SK-N-MC (cell line): ENCODE measurements around the gene TRMU.
"Not testable (repeated sequence)": the region's sequence is repeated elsewhere in the genome, so short reads cannot be mapped to it uniquely, and the experiment has no call there.

ENCODE experiments used
- DNase-seq: peaks from one replicate; pipeline ENCODE4 v3.0.0-alpha.2; 2011; ENCODE audit warnings: low read depth, low spot score
- H3K27ac ChIP-seq: fragments of 200-600 bp; sonication (generic); 2 replicates; pipeline ENCODE4 v1.5.1; 2016; ENCODE audit warnings: mixed run types
- H3K36me3 ChIP-seq: fragments of 200-600 bp; sonication (generic); 2 replicates; pipeline ENCODE4 v1.6.1; 2017; ENCODE audit warnings: antibody characterized with exemption, low read length, mixed read lengths; ENCODE audit not compliant: insufficient read depth
- H3K4me3 ChIP-seq: fragments of 200-600 bp; sonication (generic); 2 replicates; pipeline ENCODE4 v1.5.1; 2016
- H3K9ac ChIP-seq: fragments of 200-600 bp; sonication (generic); 2 replicates; pipeline ENCODE4 v1.8.0; 2017; ENCODE audit warnings: mixed run types, mixed read lengths; ENCODE audit not compliant: insufficient read length
- H3K9me3 ChIP-seq: fragments of 200-600 bp; sonication (generic); 2 replicates; pipeline ENCODE4 v1.6.1; 2017; ENCODE audit warnings: low read depth, mild to moderate bottlenecking, antibody characterized with exemption, low read length, moderate library complexity, mixed read lengths
- EZH2 ChIP-seq: fragments of 200-600 bp; sonication (generic); IDR thresholded peaks from one replicate; pipeline ENCODE4 v1.6.1; 2017; ENCODE audit warnings: antibody characterized with exemption
- FOXP2 ChIP-seq: optimal IDR thresholded peaks from 2 replicates; pipeline ENCODE3; 2011; ENCODE audit warnings: mild to moderate bottlenecking, moderate library complexity; ENCODE audit not compliant: insufficient read depth; ENCODE audit errors: extremely low read length, control extremely low read depth
- POLR2AphosphoS5 ChIP-seq: IDR thresholded peaks from 2 replicates; pipeline ENCODE4 v1.6.1; 2012; ENCODE audit warnings: mild to moderate bottlenecking, low read depth, low read length, borderline replicate concordance

The TRMU gene

GRCh38 chr22:46390105-46390651 lies 54.7 kb downstream of the TRMU start:
- no peaks in the 10 kb centered on the region for H3K36me3 ChIP-seq
- H3K27ac ChIP-seq: no peak overlapping the region
- TF ChIP-seq EZH2 (no peak), FOXP2 (no peak), POLR2AphosphoS5 (no peak)
- DNase-seq: no peak
- no peaks in the 10 kb centered on the region for H3K9me3 ChIP-seq
- H3K4me3 ChIP-seq: no peak overlapping the region
- no peak overlapping the region for H3K9ac ChIP-seq

GRCh38 chr22:46390652-46391301 lies 55.3 kb downstream of the TRMU start:
- Histone ChIP-seq H3K4me3 (no peak overlapping the region), H3K36me3 (no peaks in the 10 kb centered on the region), H3K27ac (no peak overlapping the region), H3K9me3 (no peaks in the 10 kb centered on the region), H3K9ac (no peak overlapping the region)
- no peak for TF ChIP-seq EZH2
- no peak for TF ChIP-seq FOXP2
- no peak for TF ChIP-seq POLR2AphosphoS5
- DNase-seq: no peak

- Histone ChIP-seq H3K27ac (no peak overlapping the region), H3K9me3 (no peaks in the 10 kb centered on the region), H3K9ac (no peak overlapping the region), H3K4me3 (no peak overlapping the region), H3K36me3 (no peaks in the 10 kb centered on the region)
- TF ChIP-seq FOXP2 (no peak), EZH2 (no peak), POLR2AphosphoS5 (no peak)
- no peak for DNase-seq
Measured at GRCh38 chr22:46391486-46392136, 56.1 kb downstream of the TRMU start.

- H3K9ac ChIP-seq: no peak overlapping the region
Measured at GRCh38 chr22:46392137-46392844, 56.8 kb downstream of the TRMU start.

GRCh38 chr22:46393873-46394272 lies 58.4 kb downstream of the TRMU start:
- H3K27ac ChIP-seq: no peak overlapping the region
- H3K36me3 ChIP-seq: no peaks in the 10 kb centered on the region
- no peak for DNase-seq
- H3K9me3 ChIP-seq: no peaks in the 10 kb centered on the region
- no peak overlapping the region for H3K4me3 ChIP-seq
- no peak overlapping the region for H3K9ac ChIP-seq
- TF ChIP-seq FOXP2 (no peak), POLR2AphosphoS5 (no peak), EZH2 (no peak)

More at GRCh38 chr22:46392137-46392844, 56.8 kb downstream of the TRMU start:
- no peaks in the 10 kb centered on the region for H3K36me3 ChIP-seq
- TF ChIP-seq FOXP2 (no peak), POLR2AphosphoS5 (no peak), EZH2 (no peak)
- H3K4me3 ChIP-seq: no peak overlapping the region
- H3K9me3 ChIP-seq: no peaks in the 10 kb centered on the region
- DNase-seq: no peak
- H3K27ac ChIP-seq: no peak overlapping the region

- TF ChIP-seq EZH2 (no peak), POLR2AphosphoS5 (no peak), FOXP2 (no peak)
- Histone ChIP-seq H3K9me3 (no peaks in the 10 kb centered on the region), H3K4me3 (no peak overlapping the region), H3K9ac (no peak overlapping the region), H3K36me3 (no peaks in the 10 kb centered on the region), H3K27ac (no peak overlapping the region)
- no peak for DNase-seq
Measured at GRCh38 chr22:46394622-46395021, 59.1 kb downstream of the TRMU start.

- Histone ChIP-seq H3K4me3 (no peak overlapping the region), H3K36me3 (no peaks in the 10 kb centered on the region), H3K9me3 (no peaks in the 10 kb centered on the region), H3K27ac (no peak overlapping the region), H3K9ac (no peak overlapping the region)
- TF ChIP-seq FOXP2 (no peak), POLR2AphosphoS5 (no peak), EZH2 (no peak)
- DNase-seq: no peak
Measured at GRCh38 chr22:46395145-46395544, 59.6 kb downstream of the TRMU start.

DNA sequence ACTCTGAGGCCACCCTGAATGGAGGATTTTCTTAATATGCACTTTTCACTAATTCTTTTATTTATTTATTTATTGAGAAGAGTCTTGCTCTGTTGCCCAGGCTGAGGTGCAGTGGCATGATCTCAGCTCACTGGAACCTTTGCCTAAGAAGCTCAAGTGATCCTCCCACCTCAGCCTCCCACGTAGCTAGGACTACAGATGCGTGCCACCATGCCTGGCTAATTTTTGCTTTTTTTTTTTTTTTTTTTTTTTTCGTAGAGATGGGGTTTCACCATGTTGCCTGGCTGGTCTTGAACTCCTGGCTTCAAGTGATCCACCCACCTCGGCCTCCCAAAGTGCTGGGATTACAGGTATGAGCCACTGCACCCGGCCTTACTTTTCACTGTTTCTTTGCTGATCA lies 61.5 kb downstream of the TRMU start:
- H3K4me3 ChIP-seq, H3K36me3 ChIP-seq, H3K9ac ChIP-seq, H3K27ac ChIP-seq, H3K9me3 ChIP-seq, DNase-seq: not testable (repeated sequence)
